Stomach (tissue), 4 donors: Measurements from ENCODE around the gene C1orf21.

Experiments
- CTCF ChIP-seq, 7 experiments: fragments of 450-650 bp in 4 of 7; fragments of 200-600 bp in 3 of 7; sonication (generic) in 3 of 7; IDR thresholded peaks; one replicate each; pipeline ENCODE4 v1.5.1; 2016 to 2019; ENCODE audit warnings: antibody characterized with exemption in 7 of 7, control low read depth in 2 of 7, mild to moderate bottlenecking in 1 of 7
- EP300 ChIP-seq: sonication (generic); formaldehyde crosslinking; IDR thresholded peaks from one replicate; pipeline ENCODE4 v1.6.1; 2017; ENCODE audit warnings: antibody characterized with exemption
- POLR2A ChIP-seq, 4 donors: fragments of 450-650 bp; IDR thresholded peaks; one replicate each; pipeline ENCODE4 v1.6.1; 2016; ENCODE audit warnings: antibody characterized with exemption in 4 of 4, control low read depth in 2 of 4, mild to moderate bottlenecking in 1 of 4, moderate library complexity in 1 of 4
- POLR2AphosphoS5 ChIP-seq, 3 donors: sonication (generic); formaldehyde crosslinking; IDR thresholded peaks; one replicate each; pipeline ENCODE4 v1.6.1; 2016; ENCODE audit warnings: antibody characterized with exemption in 3 of 3

GRCh38 chr1:184647471-184647870, 260.6 kb downstream of the C1orf21 start:
- TF ChIP-seq CTCF (IDR thresholded peaks at IDR 0.05) (no peak), POLR2AphosphoS5 (IDR thresholded peaks at IDR 0.05) (no peak), POLR2A (IDR thresholded peaks at IDR 0.05) (no peak), EP300 (no peak)
